NCI-H146 (cell line): ENCODE results near the gene CHMP2A.
"Not testable (repeated sequence)": the region's sequence is repeated elsewhere in the genome, so short reads cannot be mapped to it uniquely, and the experiment has no call there.

Source experiments
- DNase-seq: peaks from one replicate; lab custom pipeline; 2025; lab: John Stamatoyannopoulos, UW

Gene CHMP2A

GRCh38 chr19:58555369-58555885 lies 522 bp upstream of the CHMP2A start:
- no peak for DNase-seq

DNA sequence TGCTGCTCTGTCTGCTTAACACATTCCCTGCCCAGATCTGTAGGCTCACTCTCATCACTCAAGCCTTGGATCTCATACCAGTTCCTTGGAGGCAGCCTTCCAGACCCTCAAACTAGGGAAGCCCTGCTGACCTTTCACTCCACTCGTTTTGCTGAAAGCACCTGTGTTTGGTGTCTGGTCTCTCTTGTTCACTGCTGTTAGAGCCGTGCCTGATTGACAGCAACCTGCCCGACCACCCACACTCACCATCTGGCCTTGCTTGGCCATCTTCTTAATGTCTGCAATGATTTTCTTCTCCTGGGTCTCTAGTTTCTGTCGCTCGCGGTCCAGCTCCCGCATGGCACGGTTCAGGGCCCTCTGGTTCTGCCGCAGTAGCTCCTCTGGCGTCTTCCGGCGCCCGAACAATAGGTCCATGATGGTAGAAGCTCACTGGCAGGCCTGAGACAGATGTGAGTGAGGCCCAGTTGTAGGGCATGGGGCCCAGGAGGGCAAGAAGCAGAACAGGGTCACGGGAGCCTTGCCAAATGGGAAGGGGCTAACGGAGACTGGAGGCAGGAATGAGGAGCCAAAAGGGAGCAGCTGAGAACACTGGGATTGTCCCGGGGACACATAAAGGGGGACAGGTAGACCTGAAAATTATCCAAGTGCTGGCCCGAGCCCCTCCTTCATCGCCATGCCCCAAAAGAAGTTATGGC lies 959 bp downstream of the CHMP2A start:
- no peak for DNase-seq

DNA sequence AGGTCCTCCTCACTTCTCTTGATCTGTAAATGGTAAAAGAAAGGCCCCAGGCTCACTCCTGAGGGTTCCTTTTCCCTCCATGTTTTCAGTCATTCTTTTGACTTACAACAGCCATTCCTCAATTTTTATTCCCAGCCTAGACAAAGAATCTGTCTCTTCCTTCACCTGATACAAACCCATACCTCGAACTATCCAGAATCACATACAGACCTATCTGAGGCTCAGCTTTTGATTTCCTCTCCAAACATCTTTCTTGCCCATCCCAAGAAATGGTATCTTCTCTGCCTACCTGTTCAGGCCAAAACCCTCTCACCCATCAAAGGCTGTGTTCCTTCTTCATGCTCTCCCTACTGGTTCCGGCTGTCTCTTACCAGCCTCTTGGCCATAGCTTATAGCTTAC lies 2.2 kb downstream of the CHMP2A start:
- no peak for DNase-seq

- no peak for DNase-seq
Measured at GRCh38 chr19:58551577-58552471, 3.1 kb downstream of the CHMP2A start.

DNA sequence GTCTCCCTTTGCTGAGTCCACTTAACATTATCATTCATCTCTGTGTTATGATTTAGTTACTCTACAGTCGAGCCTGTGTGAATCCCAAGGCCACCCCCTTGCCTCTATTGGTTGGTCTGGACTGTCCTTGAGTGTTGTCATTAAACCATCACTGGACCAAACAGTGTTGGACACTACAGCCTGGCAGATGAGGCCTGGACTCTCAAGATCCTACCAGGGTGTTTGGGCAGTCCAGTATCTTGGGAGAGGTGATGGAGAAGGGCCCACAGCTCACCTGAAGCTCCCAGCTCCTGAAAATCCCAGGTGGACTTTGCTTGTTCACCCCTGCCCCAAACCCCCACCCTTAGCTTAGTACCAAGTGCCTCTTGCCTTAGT lies 3.8 kb downstream of the CHMP2A start:
- no peak for DNase-seq

- DNase-seq = no peak
Measured at GRCh38 chr19:58550362-58551122, 4.4 kb downstream of the CHMP2A start.

GRCh38 chr19:58549664-58550361 lies 5.1 kb downstream of the CHMP2A start:
- no peak for DNase-seq

GRCh38 chr19:58548859-58549663 lies 5.8 kb downstream of the CHMP2A start:
- no peak for DNase-seq

GRCh38 chr19:58547323-58548312 lies 7.3 kb downstream of the CHMP2A start:
- no peak for DNase-seq

GRCh38 chr19:58546019-58546530 lies 8.8 kb downstream of the CHMP2A start:
- no peak for DNase-seq

GRCh38 chr19:58545286-58546018 lies 9.5 kb downstream of the CHMP2A start:
- DNase-seq = no peak

GRCh38 chr19:58544591-58545285 lies 10.2 kb downstream of the CHMP2A start:
- DNase-seq = no peak

DNA sequence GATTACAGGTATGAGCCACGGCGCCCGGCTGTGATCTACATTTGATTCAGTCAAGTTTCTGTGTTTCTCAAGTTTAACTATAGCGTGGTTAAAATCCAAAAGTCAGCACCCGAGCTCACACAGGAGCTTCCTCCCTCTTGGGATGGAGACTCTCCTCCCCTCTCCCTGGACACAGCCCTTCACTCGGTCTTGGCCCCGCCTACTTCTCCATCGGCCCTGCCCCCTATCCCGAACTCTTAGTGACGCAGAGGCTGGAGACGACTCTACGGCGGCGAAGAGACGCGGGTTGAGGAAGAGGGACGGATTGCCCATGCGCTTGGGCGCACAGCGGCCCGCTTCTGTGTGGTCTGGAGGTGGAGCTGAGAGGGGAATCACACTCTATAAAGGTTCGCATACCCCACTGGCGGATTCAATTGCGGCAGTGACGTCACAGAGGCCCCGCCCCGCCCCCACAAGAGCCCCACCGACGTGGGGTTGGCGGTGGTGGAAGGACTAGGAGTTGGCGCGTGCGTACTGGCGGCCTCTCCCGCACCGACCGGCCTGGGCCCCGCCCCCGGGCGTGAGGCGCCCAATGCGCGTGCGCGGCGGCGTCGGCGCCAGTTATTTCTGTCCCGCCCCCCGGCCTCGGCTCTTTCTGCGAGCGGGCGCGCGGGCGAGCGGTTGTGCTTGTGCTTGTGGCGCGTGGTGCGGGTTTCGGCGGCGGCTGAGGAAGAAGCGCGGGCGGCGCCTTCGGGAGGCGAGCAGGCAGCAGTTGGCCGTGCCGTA lies 10.9 kb downstream of the CHMP2A start, which contains the start of gene TRIM28:
TSS of gene TRIM28 (plus strand) at position 239 of the 765 bp plus-strand sequence. CDS start 694 bp downstream, outside the sequence.
- DNase-seq = no peak

DNA sequence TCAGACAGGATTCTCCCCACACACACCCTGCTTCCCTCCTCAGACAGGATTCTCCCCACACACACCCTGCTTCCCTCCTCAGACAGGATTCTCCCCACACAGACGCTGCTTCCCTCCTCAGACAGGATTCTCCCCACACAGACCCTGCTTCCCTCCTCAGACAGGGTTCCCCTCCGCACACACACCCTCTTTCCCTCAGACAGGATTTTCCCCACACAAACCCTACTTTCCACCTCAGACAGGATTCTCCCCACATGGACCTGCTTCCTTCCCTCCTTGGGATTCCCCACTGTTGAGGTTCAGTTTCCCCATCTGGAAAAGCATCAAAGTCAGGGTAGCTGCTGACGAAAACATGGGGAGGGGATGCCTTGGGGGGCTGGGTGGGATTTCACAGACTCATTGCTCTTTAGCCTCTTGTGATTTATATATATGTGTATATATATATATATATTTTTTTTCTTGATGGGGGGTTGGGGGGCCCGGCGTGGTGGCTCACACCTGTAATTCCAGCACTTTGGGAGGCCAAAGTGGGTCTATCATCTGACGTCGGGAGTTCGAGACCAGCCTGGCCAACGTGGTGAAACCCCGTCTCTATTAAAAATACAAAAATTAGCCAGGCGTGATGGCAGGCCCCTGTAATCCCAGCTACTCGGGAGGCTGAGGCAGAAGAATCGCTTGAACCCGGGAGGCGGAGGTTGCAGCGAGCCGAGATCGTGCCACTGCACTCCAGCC lies 12.1 kb downstream of the CHMP2A start:
- DNase-seq = not testable (repeated sequence)

GRCh38 chr19:58539169-58539559 lies 15.7 kb downstream of the CHMP2A start:
- DNase-seq = not testable (repeated sequence)
